GM18951 (cell line): ENCODE measurements around the gene ROGDI.

ENCODE experiments used
- POLR2A ChIP-seq: IDR thresholded peaks from 4 replicates; pipeline ENCODE4 v1.6.1; 2011; ENCODE audit warnings: mild to moderate bottlenecking; ENCODE audit not compliant: insufficient read length, insufficient read depth; ENCODE audit errors: extremely low read depth
- in situ Hi-C: fragments of 300-500 bp; cut with MboI; formaldehyde crosslinking; loops from one replicate; pipeline ENCODE4 v1.12.0; 2022; ENCODE audit warnings: low sequenced_read_pairs, mixed read lengths, inconsistent platforms; ENCODE audit not compliant: unreplicated experiment

ROGDI gene

DNA sequence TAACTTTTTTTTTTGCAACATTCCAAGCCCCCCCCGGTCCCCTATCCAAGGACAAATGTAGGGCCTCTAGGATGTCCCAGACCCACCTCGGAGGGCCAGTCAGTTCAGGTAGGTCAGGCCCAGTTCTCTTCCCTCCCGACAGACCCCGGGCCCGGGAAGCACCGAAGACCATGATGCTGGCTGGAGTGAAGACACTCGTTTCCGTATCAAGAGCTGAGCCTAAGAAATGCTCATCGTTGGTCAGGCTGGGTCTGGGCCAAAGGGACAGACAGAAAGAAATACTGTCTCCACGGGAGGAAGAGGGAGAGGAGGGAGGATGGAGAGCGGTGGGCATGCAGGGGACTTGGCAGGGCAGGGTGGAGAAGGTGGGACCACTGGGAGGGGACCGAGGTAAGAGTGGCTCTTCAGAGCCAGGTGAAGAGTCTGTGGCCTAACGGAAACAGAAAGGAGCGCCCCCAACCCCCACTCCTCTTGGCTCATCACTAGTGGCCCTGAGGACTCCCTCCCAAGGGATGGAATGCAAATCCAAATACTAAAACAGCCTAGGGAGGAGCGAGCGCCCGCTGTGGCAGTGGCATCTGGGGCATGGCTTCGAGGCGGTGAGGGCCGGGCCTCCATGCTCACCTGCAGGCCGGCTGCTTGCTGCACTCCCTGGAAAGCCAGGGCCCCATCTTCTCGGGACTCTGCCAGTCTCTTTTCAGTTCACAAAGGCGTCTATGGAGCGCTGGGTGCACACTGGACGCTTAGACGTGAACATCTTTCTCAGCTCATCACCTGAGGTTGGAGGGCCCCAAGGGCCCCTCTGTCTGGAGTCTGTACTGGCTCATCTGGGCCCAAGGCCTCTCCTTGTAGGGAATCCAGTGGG lies 1.7 kb upstream of the ROGDI start:
- no peak for TF ChIP-seq POLR2A
- in situ Hi-C loops, result no loop called here

DNA sequence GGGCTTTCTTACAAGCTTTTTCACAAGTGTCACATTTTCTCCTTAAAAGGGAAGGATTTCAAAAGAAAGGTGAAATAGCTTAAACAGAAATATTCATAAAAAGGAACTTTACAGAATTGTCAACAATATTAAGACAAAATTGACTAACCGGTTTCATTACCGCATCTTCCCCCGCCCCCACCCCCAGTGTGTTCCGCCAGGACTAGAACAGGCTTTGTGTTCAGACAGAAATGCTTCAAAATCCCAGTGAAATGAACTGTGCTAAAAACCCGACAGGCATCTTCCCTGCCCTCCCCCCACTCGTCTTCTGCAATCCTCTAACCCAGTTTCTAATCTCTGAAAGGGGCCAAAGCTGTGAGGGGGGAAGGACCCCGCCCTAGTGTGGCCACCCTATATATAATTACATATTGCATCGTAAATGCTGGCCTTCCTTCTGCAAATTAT lies 990 bp upstream of the ROGDI start:
- in situ Hi-C loops, result no loop called here
- no peak for TF ChIP-seq POLR2A

DNA sequence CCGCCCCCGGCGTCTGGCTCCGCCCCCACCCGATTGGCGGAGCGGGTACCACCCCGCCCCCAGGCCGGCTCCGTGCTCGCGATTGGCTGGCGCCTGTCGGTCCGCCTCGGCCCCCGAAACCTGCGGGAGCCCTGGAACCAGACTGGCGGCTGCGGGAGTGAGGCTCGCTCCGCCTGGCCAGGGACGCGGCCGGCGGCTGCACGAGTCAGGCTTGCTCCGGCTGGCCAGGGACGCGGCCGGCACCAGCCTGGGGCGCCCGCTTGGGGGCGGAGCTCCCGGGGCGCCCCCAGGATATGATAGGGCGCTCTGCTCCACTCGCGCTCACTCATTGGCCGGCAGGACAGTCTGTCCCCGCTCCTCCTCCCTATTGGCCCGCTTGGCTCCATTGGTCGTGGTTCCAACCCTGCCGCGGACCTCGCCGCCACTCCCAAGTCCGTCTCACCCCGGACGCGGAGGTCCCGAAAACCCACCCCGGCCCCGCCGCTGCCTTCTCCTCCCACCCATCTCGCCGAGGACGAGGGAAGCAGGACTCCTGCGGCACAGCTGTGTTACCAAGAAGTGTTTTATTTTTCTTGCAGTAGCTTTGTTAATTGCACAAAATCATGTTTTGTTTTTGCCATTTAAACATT lies 340 bp upstream of the ROGDI start:
- TF ChIP-seq POLR2A, result no peak

DNA sequence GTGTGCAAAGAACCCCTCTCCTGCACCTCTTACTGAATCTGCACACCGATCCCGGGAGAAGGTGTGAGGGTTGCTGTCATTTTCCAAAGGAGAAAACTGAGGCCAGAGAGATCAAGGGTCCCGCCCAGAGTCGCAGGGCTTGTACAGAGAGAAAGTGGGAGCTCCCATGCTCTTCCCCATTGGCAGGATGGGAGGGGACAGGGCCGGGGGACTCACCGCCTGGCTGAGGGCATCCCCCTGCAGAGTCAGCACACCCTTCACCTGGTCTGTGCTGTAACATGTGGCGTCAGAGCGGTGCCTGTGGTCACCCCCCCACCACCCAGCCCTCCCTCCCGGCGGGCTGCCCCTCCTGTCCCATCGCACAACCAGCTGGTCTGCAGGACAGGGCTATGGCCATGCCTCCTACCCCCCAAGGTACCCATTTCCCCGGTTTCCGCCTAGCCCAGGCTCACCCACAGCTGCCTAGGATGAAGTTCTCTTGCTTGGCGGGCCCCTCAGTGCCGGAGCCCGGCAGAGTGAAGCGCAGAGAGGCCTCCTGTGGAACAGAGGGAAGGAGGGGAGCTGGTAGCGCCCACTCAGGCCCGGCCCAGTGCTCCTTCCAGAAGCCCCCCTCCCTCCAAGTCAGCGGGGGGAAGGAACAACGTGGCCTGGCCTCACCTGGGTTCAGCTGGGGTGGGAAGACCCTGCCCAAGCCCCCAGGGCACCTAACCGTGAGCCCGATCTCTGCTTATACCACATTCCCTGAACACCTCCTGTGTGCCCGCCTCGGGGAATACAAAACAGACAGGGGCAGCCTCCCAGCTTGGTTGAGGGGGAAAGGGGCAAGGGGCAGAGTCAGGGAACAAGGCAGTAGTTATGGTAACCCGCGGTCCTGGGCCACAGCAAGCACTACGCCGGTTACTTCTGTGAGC lies 1.1 kb downstream of the ROGDI start:
- in situ Hi-C loops, result no loop called here

More for the DNA sequence above, 340 bp upstream of the ROGDI start:
- in situ Hi-C loops, result no loop called here

DNA sequence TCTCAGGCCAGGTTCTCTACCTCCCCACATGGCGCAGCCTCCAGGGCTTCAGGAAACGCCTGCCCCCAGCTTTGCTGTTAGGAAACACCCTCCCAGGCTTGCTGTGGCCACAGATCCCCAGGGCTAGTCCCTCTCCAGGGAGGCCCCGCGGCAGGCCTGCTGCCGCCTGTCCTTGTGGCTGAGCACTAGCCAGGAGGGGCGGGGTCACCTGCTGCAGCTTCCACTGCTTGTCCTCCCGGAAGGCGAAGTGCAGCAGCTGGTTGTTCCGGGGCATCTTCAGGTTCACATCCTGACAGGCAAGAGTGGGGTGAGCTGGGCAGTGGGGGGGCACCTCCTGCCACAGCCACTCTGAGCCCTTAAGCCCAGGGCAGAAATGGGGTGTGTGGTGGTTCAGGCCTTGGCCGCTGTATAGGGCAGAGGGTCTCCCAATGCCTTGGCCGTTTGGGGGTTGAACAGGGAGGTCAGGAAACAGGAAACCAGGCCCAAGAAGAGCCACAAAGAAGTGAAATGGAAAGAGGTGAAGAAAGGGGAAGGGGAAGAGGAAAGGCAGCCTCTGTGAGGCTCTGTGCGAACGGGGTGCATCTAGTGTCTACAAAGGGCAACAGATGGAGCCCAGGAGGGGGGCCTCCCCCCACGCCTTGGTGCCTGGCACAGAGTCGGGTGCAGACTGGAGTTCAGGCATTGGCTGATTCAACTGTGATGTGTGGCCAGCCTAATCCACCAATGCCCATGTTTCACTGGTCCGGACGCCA lies 2.0 kb downstream of the ROGDI start:
- peak; percentile 45 for TF ChIP-seq POLR2A
- in situ Hi-C loops, result no loop called here

More for the DNA sequence above, 1.1 kb downstream of the ROGDI start:
- TF ChIP-seq POLR2A, result no peak

DNA sequence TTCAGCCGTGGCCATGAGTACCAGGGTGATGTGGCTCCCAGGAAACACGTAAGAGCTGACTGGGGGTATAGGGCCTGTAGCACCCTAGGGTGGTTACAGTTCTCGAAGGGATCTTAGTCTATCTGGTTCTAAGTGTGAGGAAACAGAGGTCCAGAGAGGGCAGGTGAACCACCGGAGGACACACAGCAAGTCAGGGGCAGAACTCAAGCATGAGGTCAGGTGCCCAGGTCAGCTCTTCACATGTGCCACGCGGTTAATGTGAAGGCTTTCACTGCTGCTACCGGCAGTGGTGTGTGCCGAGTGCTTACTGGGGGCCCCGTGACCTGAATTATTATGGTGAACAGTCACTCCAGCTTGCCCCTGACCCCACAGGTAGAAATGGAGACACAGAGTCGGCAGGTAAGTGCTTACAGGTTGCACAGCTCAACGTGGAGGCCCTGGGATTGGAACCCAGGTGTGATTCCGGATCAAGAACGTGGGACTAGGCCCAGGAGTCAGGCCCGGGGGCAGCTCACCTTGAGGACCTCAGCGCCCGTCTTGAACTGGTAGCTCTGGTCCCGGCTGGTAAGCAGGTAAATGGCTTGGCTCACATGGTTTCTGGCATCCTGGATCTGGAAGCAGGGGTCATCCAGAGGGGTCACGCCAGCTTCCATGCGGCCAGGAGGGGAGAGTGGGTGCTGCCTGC lies 3.1 kb downstream of the ROGDI start:
- no peak for TF ChIP-seq POLR2A
- in situ Hi-C loops, result no loop called here

DNA sequence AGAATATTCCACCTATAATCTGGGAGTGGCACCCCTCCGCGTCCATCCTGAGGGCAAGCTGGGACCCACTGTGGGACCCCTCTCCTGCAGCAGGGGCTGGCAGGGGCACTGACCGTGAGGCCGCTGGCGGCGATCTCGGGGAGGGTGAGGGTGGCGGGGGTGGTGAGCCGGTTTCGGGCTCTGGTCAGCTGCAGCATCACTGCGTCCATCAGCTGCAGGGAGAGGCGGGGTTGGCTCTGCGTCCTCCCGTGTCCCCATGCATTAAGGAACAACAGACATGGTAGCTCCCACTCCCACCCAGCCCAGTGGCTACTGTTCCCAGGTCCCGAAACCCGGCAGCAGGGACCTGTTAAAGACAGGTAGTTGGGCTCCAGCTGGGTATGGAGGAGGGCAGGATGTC lies 4.0 kb downstream of the ROGDI start:
- in situ Hi-C loops, result no loop called here
- no peak for TF ChIP-seq POLR2A

DNA sequence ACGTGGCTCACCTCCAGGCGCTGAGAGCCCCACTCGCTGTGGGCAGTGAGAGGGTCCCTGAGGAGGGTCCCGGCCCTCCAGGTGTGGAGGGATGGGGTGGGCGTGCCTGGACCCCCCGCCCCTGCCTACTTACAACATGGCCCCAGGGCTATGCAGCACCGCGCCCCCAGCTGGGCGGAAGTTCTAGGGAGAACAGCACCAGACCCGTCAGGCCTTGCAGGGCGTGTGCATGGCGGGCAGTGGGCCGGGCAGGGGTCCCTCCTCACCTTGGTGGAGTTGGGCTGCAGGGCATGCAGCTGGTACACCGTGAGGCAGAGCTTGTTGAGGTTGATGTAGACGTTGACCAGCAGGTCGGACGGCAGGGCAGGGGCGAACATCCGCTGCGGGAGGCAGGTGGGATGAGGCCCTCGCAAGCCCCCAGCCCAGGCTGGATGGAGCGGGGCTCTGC lies 4.6 kb downstream of the ROGDI start:
- in situ Hi-C loops, result no loop called here
- TF ChIP-seq POLR2A, result no peak

DNA sequence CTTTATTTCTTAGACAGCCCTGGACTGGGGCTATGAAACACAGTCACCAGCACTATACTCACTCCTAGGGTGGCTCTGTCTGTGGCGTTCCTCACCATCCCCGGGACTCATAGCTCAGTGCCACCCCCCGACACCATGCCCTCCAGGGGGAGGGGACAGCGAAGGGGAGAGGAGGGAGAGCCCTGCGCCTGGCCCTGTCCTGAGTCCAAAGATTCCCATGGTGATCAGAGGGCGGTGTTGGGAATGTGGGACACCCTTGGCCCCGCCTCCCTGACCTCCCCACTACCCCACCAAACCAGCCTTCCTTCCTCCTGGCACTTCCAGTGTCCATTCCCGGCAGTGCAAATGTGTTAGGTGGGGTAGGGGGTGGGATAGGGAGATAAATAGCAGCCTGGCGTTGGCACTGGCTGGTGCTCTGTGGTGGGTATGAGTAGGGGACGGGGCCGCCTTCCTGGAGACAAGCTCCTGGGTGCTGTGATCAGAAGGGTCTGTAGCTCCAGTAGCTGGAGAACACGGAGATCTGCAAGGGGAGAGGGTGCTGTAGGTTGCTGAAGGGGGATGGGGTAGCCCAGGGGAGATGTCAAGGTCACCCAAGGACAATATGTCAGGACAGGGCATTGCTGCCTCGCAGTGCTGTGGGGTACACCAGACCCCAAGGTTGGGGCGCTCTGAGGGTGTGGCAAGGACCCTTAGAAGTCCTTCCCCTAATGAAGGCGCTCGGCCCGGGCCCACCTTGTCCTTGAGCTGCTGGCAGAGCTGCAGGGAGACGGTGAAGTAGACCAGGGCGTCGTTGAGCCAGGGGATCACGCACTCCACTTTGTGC lies 5.2 kb downstream of the ROGDI start:
- no peak for TF ChIP-seq POLR2A
- in situ Hi-C loops, result no loop called here

DNA sequence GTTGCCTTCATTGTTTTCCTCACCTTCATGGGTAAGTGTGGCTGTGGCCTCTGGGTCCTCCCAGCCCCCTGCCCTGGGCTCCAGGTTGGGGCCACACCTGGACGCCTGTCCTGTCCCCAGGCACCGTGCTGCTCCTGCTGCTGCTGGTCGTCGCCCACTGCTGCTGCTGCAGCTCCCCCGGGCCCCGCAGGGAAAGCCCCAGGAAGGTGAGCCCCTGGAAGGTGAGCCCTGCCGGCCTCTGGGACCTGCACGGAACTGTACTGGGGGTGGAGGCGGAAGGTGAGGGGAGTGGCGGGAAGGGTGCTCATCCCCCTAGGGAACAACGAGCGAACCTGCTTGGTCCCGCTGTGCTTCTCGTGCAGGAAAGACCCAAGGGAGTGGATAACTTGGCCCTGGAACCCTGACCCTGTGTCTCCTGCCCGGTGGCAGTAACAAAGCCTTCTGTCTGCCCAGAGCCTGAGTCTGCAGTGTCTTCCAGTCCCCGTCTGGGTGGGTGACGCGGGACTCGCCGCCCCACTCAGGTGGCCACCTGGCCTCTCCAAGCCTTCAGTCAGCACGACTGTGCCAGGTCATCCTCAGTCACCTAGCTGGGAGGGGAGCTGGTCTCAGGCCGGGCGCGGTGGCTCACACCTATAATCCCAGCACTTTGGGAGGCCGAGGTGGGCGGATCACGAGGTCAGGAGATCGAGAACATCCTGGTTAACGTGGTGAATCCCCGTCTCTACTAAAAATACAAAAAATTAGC lies 6.4 kb downstream of the ROGDI start:
- no peak for TF ChIP-seq POLR2A
- in situ Hi-C loops, result no loop called here
